ENCODE measurements around the gene DNPH1. TPM values are rescaled to one million over a fixed set of nuclear protein-coding genes. Genes with fewer than 3 reads are reported as not detected.

DNPH1 gene
- total RNA-seq, 4 donors from 2014 or later, result 16.1 to 367 (median 128) TPM

DNA sequence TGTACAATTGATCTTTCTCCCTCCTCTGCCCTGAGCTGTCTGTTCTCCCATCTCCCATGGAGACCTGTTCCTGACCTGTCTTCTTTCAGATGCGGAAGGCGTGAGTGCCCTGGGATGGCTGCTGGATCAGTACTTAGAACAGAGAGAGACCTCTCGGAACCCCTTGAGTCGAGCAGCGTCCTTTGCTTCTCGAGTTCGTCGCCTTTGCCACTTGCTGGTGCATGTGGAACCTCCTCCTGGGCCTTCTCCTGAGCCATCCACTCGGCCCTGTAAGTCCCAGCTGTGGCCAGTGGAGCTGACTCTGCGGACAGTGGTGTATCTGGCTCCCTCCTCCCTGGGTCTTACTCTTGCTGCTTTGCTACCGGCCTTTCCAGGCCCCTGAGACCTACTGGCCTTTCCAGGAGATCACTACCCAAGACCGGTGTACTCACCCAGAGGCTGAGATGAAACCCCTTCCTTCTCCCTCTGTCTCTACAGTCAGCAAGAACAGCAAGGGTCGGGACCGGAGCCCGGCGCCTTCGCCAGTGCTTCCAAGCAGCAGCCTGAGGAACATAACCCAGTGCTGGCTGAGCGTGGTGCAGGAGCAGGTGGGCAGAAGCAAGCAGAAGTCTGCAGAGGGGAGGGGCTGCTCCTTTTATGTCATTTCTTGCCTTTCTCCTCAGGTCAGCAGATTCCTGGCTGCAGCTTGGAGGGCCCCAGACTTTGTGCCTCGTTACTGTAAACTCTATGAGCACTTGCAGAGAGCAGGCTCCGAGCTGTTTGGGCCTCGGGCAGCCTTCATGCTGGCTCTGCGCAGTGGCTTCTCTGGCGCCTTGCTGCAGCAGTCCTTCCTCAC, 24.8 kb downstream of the DNPH1 start:
- no peaks in the 10 kb centered on the region for H3K9me3 ChIP-seq
- no peak for DNase-seq
- no peaks in the 10 kb centered on the region for H3K27me3 ChIP-seq
- H3K4me1 ChIP-seq, result no peaks in the 10 kb centered on the region
- 94% methylated on average over 23 of the region's 23 CpGs; no CpG with 5 or more reads in 1 of the 2 donors for whole genome bisulfite sequencing, 2 donors (ENCODE audit: low coverage in 1 of 2)
- H3K27ac ChIP-seq, result no peak overlapping the region
- in situ Hi-C loops (cut with MboI; ENCODE audit: low pct_ligation_motif_present in 1 of 4, low pct_unique_long_range_greater_than_20kb in 1 of 4, low sequenced_read_pairs in 3 of 4) (no loop called here), intact Hi-C loops (cut with DNase I; ENCODE audit: low total_unique reads) (no loop called here)
- peaks cover 0 to 2% (median 0%) of the 10 kb centered on the region in 4 donors for H3K36me3 ChIP-seq
- TF ChIP-seq EP300 (IDR thresholded peaks at IDR 0.05; ENCODE audit: low read depth), result no peak
- TF ChIP-seq, protein P1, sequence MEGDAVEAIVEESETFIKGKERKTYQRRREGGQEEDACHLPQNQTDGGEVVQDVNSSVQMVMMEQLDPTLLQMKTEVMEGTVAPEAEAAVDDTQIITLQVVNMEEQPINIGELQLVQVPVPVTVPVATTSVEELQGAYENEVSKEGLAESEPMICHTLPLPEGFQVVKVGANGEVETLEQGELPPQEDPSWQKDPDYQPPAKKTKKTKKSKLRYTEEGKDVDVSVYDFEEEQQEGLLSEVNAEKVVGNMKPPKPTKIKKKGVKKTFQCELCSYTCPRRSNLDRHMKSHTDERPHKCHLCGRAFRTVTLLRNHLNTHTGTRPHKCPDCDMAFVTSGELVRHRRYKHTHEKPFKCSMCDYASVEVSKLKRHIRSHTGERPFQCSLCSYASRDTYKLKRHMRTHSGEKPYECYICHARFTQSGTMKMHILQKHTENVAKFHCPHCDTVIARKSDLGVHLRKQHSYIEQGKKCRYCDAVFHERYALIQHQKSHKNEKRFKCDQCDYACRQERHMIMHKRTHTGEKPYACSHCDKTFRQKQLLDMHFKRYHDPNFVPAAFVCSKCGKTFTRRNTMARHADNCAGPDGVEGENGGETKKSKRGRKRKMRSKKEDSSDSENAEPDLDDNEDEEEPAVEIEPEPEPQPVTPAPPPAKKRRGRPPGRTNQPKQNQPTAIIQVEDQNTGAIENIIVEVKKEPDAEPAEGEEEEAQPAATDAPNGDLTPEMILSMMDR (IDR thresholded peaks at IDR 0.05), result no peak
- TF ChIP-seq POLR2A (IDR thresholded peaks at IDR 0.05), result no peak
- TF ChIP-seq POLR2AphosphoS5 (IDR thresholded peaks at IDR 0.05), result no peak
- no peak overlapping the region for H3K4me3 ChIP-seq

DNA sequence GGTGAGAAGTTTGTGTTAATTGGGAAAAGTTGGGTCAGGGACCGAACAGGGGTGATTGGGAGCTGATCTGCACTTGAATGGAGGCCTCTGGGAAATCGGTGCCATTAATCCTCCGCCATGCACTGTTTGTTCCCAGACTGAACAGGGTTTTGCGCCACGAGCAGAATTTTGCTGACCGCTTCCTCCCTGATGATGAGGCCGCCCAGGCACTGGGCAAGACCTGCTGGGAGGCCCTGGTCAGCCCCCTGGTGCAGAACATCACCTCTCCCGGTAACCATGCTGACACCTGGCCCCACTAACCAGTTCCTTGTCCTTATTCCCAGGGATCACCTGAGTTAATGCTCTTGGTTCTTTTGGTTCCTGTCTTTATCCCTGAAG, 25.6 kb downstream of the DNPH1 start:
- DNase-seq, result no peak
- intact Hi-C loops (cut with DNase I; ENCODE audit: low total_unique reads) (no loop called here), in situ Hi-C loops (cut with MboI; ENCODE audit: low pct_ligation_motif_present in 1 of 4, low pct_unique_long_range_greater_than_20kb in 1 of 4, low sequenced_read_pairs in 3 of 4) (no loop called here)
- H3K27ac ChIP-seq, result no peak overlapping the region
- H3K4me3 ChIP-seq, result no peak overlapping the region
- H3K36me3 ChIP-seq, result peaks cover 0 to 4% (median 0%) of the 10 kb centered on the region in 4 donors
- H3K9me3 ChIP-seq, result no peaks in the 10 kb centered on the region
- TF ChIP-seq EP300 (IDR thresholded peaks at IDR 0.05; ENCODE audit: low read depth) (no peak), POLR2A (IDR thresholded peaks at IDR 0.05) (no peak), POLR2AphosphoS5 (IDR thresholded peaks at IDR 0.05) (no peak)
- TF ChIP-seq, protein P1 (IDR thresholded peaks at IDR 0.05), result no peak
- no peaks in the 10 kb centered on the region for H3K27me3 ChIP-seq
- 94% methylated on average over 8 of the region's 8 CpGs; no CpG with 5 or more reads in 1 of the 2 donors for WGBS, 2 donors (ENCODE audit: low coverage in 1 of 2)
- no peaks in the 10 kb centered on the region for H3K4me1 ChIP-seq

DNA sequence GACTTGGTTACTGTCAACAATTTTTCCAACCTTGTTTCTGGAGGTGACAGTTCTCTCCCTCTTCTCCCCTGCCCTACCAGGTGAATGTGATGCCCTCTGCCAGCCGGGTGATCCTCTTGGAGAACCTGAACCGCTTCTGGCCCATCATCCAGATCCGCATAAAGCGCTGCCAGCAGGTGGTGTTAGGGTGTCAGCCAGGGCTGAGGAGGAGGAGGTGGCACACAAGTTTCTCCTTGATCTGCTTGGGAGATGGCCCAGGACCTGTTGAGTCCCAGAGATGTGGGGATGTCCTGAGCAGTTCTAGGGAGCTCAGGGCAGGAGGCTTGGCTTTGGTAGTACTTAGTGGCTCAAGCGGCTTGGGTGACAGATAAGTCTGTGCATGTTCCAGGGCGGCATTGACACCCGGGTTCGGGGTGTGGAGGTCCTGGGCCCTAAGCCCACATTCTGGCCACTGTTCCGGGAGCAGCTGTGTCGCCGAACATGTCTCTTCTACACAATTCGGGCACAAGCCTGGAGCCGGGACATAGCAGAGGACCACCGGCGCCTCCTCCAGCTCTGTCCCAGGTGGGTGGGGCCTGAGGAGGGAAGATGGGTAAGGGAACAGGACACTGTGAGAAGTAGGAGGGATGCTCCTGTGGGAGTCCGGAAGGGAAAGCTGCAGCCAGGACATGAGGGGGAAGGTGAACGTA, 26.1 kb downstream of the DNPH1 start:
- no peak overlapping the region for H3K4me3 ChIP-seq
- intact Hi-C loops (cut with DNase I; ENCODE audit: low total_unique reads), result no loop called here
- DNase-seq, result no peak
- no peak overlapping the region for H3K27ac ChIP-seq
- H3K4me1 ChIP-seq, result no peaks in the 10 kb centered on the region
- no peaks in the 10 kb centered on the region for H3K9me3 ChIP-seq
- TF ChIP-seq EP300 (IDR thresholded peaks at IDR 0.05; ENCODE audit: low read depth), result no peak
- no peak for TF ChIP-seq POLR2AphosphoS5 (IDR thresholded peaks at IDR 0.05)
- no peaks in the 10 kb centered on the region for H3K27me3 ChIP-seq
- peaks cover 0 to 4% (median 2%) of the 10 kb centered on the region in 4 donors for H3K36me3 ChIP-seq
- in situ Hi-C loops (cut with MboI; ENCODE audit: low pct_ligation_motif_present in 1 of 4, low pct_unique_long_range_greater_than_20kb in 1 of 4, low sequenced_read_pairs in 3 of 4), result no loop called here
- 96% methylated on average over 10 of the region's 17 CpGs; no CpG with 5 or more reads in 1 of the 2 donors for WGBS, 2 donors (ENCODE audit: low coverage in 1 of 2)

DNA sequence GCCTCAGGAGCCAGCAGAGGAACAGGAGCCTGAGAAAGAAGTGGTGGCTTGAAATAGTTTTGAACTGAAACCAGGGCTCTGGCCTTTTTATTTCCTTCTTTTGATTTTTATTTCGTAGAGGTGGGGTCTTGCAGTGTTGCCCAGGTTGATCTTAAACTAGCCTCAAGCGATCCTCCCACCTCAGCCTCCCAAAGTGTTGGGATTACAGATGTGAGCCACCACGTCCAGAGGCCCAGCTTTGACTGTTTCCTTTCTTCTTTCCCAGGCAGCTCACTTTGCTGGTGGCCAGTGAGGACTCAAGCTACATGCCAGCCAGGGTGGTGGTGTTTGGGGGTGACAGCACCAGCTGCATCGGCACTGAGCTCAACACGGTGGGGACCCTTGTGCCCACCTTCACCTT, 26.8 kb downstream of the DNPH1 start:
- TF ChIP-seq POLR2A (IDR thresholded peaks at IDR 0.05) (no peak), EP300 (IDR thresholded peaks at IDR 0.05; ENCODE audit: low read depth) (no peak), POLR2AphosphoS5 (IDR thresholded peaks at IDR 0.05) (no peak)
- TF ChIP-seq, protein P1 (IDR thresholded peaks at IDR 0.05), result no peak
- no peaks in the 10 kb centered on the region for H3K9me3 ChIP-seq
- H3K27ac ChIP-seq, result no peak overlapping the region
- H3K4me3 ChIP-seq, result no peak overlapping the region
- intact Hi-C loops (cut with DNase I; ENCODE audit: low total_unique reads), result no loop called here
- no peaks in the 10 kb centered on the region for H3K27me3 ChIP-seq
- H3K4me1 ChIP-seq, result no peaks in the 10 kb centered on the region
- no peak for DNase-seq
- WGBS, 2 donors (ENCODE audit: low coverage in 1 of 2), result 79 to 91% methylated on average over 3 to 5 of the region's 5 CpGs
- peaks cover 0 to 11% (median 4%) of the 10 kb centered on the region in 4 donors for H3K36me3 ChIP-seq
- in situ Hi-C loops (cut with MboI; ENCODE audit: low pct_ligation_motif_present in 1 of 4, low pct_unique_long_range_greater_than_20kb in 1 of 4, low sequenced_read_pairs in 3 of 4), result no loop called here

All from transverse colon (tissue), 4 donors.